ENCODE results near the gene KIF3A. TPM values are rescaled to one million over a fixed set of nuclear protein-coding genes. Genes with fewer than 3 reads are reported as not detected.
"Not testable (repeated sequence)": the region's sequence is repeated elsewhere in the genome, so short reads cannot be mapped to it uniquely, and the experiment has no call there.

The KIF3A gene
- polyA plus RNA-seq, 1 donor from 2014 or later = 11.1 TPM

DNA sequence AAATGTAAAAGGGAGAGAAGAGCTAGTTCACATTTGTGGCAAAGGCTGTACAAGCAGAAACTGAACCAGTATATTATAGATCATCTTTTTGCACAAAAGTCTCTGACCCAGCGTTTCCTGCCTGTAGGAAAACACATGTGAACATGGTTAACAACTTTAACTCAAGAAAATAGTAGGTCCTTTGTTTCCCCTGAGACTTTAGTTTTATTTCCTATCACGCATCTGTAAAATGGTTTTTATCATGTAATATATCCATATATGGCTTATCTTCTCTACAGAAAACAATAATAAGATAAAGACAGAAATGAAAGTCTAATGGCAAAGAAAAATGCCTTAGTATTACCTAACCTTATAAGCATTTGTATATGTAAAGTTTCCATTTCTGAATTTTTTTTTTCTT is 2.7 kb downstream of the KIF3A start:
- H3K27me3 Mint-ChIP-seq = no peaks in the 10 kb centered on the region
- H3K27ac Mint-ChIP-seq = no peak overlapping the region
- no peaks in the 10 kb centered on the region for H3K9me3 Mint-ChIP-seq
- peaks cover 7 to 18% (median 11%) of the 10 kb centered on the region in 3 donors for H3K4me1 Mint-ChIP-seq
- H3K4me3 Mint-ChIP-seq = peak overlapping the region in 1 of 4 donors; percentile 92
- peaks cover 2% of the 10 kb centered on the region for H3K36me3 Mint-ChIP-seq

DNA sequence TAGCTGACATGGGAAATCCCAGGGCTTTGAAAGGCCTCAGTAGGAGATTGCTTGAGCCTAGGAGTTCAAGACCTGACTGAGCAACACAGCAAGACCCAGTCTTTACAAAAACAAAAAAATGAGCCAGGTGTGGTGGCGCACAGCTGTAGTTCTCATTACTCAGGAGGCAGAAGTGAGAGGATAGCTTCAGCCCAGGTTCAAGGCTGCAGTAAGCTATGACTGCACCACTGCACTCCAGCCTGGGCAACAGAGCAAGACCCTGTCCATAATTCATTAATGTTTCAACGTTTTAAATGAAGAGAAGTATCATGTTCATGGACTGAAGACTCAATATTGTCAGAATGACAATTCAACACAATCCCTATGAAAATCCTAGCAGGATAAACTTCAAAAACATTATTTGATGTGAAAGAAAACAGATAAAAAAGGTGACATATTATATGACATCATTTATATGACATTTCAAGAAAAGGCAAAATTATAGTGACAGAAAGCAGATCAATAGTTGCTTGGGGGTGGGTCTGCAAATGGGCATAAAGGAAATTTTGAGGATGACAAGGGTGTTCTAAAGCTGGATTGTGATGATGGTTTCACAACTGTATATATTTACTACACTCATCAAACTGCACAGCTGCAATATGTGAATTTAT is 3.7 kb downstream of the KIF3A start:
- peak overlapping the region in 1 of 4 donors; percentile 22 for H3K4me3 Mint-ChIP-seq
- H3K36me3 Mint-ChIP-seq = peaks cover 2% of the 10 kb centered on the region
- no peaks in the 10 kb centered on the region for H3K9me3 Mint-ChIP-seq
- H3K27ac Mint-ChIP-seq = no peak overlapping the region
- no peaks in the 10 kb centered on the region for H3K27me3 Mint-ChIP-seq
- peaks cover 7 to 18% (median 11%) of the 10 kb centered on the region in 3 donors for H3K4me1 Mint-ChIP-seq

DNA sequence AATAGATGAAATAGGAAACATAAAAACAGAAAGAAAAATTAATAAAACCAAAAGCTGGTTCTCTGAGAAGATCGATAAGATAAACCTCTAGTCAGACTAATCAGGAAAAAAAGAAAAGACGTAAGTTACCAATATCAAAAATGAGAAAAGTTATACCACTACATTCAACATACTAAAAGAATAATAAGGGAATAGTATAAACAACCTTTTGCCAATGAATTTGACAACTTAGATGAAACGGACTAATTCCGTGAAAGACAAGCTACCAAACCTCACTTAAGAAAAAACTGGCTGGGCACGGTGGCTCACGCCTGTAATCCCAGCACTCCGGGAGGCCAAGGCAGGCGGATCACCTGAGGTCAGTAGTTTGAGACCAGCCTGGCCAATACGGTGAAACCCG is 7.5 kb downstream of the KIF3A start:
- H3K27ac Mint-ChIP-seq = no peak overlapping the region
- no peaks in the 10 kb centered on the region for H3K27me3 Mint-ChIP-seq
- no peaks in the 10 kb centered on the region for H3K4me1 Mint-ChIP-seq
- no peaks in the 10 kb centered on the region for H3K9me3 Mint-ChIP-seq
- H3K36me3 Mint-ChIP-seq = peaks cover 6% of the 10 kb centered on the region
- H3K4me3 Mint-ChIP-seq = no peak overlapping the region

DNA sequence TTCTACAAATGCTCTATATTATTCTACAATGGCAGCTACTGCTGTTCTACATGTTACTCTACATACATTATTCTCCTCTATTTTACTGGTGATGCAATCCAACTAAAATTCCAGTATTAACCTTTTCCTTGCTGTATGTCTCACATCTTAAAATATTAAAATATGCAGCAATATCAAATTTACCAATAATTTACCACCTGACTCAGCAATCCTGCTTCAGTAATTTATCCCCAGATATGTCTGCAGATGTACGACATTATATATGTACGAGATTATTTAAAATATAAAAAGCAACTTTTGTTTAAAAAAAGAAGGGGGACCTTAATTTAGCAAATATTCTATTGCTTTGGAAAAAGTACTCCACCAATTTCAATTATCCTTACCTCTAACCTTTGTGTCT is 11.6 kb downstream of the KIF3A start:
- Mint-ChIP-seq H3K27me3 (no peaks in the 10 kb centered on the region), H3K27ac (no peak overlapping the region), H3K9me3 (no peaks in the 10 kb centered on the region), H3K4me3 (no peak overlapping the region), H3K4me1 (no peaks in the 10 kb centered on the region), H3K36me3 (peaks cover 9% of the 10 kb centered on the region)

DNA sequence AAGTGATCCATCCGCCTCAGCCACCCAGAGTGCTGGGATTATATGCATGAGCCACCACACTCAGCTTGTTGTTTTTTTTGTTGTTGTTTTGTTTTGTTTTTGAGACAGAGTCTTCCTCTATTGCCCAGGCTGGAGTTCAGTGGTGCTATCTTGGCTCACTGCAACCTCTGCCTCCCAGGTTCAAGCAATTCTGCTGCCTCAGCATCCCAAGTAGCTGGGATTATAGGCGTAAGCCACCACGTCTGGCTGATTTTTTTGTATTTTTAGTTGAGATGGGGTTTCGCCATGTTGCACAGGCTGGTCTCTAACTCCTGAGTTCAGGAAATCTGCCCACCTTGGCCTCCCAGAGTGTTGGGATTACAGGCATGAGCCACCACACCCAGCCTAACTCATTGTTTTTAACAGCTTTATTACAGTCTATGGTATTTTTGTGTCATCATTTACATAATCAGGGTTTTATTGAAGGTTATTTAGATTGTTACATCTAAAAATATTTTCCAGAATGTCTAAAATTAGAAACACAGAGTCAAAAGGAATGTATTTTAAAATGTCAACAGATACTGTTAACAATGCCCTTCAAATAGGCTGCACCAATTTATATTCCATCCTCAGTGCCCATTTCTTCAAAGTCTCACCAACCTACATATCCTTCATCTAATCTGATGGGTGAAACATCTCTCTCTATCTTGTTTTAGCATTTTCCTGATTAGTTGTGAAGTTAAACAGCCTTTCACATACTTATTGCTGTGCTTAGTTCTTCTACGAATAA is 18.6 kb downstream of the KIF3A start:
- H3K27ac Mint-ChIP-seq = peak overlapping the region in 1 of 3 donors; percentile 71
- H3K4me1 Mint-ChIP-seq = peaks cover 0 to 2% (median 0%) of the 10 kb centered on the region in 3 donors
- peaks cover 4% of the 10 kb centered on the region for H3K36me3 Mint-ChIP-seq

DNA sequence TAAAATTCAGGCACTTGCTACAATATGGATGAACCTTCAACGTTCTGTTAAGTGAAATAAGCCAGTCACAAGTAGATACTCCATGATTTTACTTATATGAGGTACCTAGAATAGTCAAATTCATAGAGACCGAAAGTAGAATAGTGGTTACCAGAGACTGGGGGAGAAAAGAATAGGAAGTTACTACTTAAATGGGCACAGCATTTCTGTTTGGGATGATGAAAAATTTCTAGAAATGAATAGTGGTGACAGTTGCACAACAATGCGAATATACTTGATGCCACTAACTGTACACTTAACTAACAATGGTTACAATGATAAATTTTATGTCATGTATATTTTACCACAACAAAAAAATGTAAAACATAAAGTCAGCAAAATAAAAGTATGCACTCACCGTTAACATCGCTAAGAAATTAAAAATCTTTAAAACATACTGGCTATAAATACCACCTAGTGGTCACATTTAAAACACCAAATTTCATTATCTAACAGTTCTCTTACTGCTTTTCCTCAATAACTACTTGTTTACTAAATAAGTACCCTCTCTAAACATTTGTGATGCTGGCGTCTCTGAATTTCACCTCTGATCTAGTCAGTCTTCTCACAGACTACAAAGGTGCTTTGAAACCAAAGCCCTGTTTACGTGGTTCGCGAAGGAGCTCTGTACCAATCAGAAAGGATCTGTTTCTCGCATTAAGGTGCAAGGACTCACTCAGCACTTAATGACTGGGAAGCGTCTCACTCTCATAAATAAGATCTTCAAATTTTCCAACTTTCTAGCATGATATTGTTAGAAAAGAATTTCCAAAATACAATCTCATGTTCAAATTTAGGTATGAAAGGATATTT is 22.7 kb downstream of the KIF3A start:
- peak overlapping the region in 1 of 4 donors; percentile 23 for H3K4me3 Mint-ChIP-seq
- H3K27ac Mint-ChIP-seq = no peak overlapping the region
- H3K9me3 Mint-ChIP-seq = no peaks in the 10 kb centered on the region
- peaks cover 4% of the 10 kb centered on the region for H3K36me3 Mint-ChIP-seq
- no peaks in the 10 kb centered on the region for H3K27me3 Mint-ChIP-seq
- peaks cover 0 to 2% (median 0%) of the 10 kb centered on the region in 3 donors for H3K4me1 Mint-ChIP-seq

More for the DNA sequence above, 18.6 kb downstream of the KIF3A start:
- no peaks in the 10 kb centered on the region for H3K27me3 Mint-ChIP-seq
- no peak overlapping the region for H3K4me3 Mint-ChIP-seq
- H3K9me3 Mint-ChIP-seq = no peaks in the 10 kb centered on the region

DNA sequence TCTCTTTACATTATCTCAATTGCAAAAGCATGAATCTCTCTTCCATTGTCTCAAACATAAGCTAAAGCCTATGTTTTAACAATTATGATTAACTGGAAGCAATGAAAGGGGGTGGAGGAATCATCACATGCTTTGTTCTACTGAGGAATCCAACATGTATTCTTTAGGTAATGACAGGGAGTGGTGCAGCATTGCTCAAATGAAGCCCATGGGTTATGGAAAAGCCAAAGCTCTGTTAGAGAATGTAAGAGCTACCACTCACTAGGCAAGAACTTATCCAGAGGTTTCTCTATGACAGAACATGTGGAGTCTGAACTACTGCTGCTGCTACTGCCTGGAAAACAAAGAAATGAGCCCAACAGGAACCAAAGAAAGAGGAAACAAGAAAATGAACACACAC is 28.7 kb downstream of the KIF3A start:
- Mint-ChIP-seq H3K4me3 (no peak overlapping the region), H3K27me3 (no peaks in the 10 kb centered on the region), H3K9me3 (no peaks in the 10 kb centered on the region), H3K36me3 (peaks cover 6% of the 10 kb centered on the region), H3K4me1 (no peaks in the 10 kb centered on the region), H3K27ac (no peak overlapping the region)

DNA sequence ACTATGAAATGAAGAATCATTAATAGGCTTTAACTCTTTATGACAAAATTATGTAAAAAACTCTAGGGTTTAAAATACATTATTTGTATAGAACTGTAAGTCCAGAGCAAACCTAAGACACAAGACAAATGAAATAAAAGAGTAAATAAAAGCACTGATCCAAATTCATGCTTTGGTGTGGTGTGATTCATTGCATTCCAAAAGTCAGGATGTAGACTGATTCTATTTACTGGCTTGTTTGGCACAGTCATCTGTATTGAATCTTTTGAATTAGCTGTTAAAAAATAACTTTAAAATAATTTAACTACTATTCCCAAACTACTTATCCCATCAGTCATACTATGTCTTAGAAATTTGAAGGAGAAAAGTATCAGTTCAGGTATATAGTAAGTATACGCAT is 32.5 kb downstream of the KIF3A start:
- H3K36me3 Mint-ChIP-seq = peaks cover 8% of the 10 kb centered on the region

DNA sequence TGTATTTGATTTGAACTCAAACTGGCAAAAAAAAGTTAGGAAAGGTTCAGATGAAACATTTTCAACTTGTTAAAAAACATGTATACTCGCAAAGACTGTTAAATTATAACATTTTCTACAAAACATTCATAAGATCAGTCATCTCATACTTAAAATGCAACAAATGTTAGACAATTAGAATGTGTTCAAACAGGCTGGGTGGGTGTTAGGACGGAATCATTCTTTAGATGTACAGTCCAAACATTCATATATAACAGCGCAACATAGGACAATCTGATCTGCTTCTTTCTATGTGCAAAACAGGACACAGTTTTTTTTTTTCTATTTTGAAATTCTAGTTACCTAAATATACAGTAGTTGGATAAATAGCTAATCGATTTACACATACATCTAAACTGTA is 41.4 kb downstream of the KIF3A start:
- no peak overlapping the region for H3K27ac Mint-ChIP-seq
- H3K9me3 Mint-ChIP-seq = no peaks in the 10 kb centered on the region
- peaks cover 10% of the 10 kb centered on the region for H3K36me3 Mint-ChIP-seq
- no peaks in the 10 kb centered on the region for H3K4me1 Mint-ChIP-seq
- no peaks in the 10 kb centered on the region for H3K27me3 Mint-ChIP-seq
- H3K4me3 Mint-ChIP-seq = no peak overlapping the region

More for the DNA sequence above, 32.5 kb downstream of the KIF3A start:
- no peaks in the 10 kb centered on the region for H3K27me3 Mint-ChIP-seq
- no peak overlapping the region for H3K4me3 Mint-ChIP-seq
- H3K27ac Mint-ChIP-seq = no peak overlapping the region
- no peaks in the 10 kb centered on the region for H3K4me1 Mint-ChIP-seq
- no peaks in the 10 kb centered on the region for H3K9me3 Mint-ChIP-seq

DNA sequence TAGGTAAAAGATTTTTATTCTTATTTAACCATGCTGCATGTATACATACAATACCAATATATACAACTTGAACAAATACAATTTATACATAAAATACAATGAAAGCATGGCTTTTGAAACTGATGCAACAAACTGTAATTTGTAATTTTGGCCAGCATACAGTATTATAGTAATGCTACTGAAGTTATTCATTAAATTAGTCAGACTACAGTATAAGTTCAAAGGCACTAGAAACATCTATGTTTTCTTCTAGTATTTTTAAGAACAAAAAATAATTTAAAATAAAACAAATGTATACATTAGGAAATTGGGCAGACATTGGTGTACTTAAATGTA is 44.7 kb downstream of the KIF3A start:
- Mint-ChIP-seq H3K4me1 (peaks cover 0 to 10% (median 9%) of the 10 kb centered on the region in 3 donors), H3K27ac (no peak overlapping the region), H3K9me3 (no peaks in the 10 kb centered on the region)

DNA sequence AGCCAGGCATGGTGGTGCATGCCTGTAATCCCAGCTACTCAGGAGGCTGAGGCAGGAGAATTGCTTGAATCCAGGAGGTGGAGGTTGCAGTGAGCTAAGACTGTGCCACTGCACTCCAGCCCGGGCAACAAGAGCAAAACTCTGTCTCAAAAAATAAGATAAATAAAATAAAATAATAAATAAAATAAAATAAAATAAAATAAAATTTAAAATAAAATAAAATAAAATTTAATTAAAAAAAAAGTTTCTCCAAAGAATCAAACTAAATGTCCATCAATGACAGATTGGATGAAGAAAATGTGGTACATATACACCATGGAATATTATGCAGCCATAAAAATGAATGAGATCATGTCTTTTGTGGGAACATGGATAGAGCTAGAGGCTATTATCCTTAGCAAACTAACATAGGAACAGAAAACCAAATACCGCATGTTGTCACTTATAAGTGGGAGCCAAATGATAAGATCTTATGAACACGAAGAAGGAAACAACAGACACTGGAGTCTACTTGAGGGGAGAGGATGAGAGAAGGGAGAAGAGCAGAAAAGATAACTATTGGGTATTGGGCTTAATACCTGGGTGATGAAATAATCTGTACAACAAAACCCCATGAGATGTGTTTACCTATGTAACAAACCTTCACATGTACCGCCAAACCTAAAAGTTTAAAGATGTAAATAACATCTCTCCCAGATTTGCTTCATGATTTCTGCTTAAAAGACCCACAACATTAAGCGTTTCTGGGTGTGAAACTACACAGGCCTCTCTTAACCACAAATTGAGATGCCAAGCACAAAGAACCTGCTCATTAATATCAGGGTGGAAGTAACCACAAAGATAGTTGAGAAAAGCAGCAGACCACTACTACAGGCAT is 45.4 kb downstream of the KIF3A start:
- H3K9me3 Mint-ChIP-seq, H3K27ac Mint-ChIP-seq, H3K4me3 Mint-ChIP-seq, H3K27me3 Mint-ChIP-seq: not testable (repeated sequence)
- H3K36me3 Mint-ChIP-seq = peaks cover 12% of the 10 kb centered on the region
- H3K4me1 Mint-ChIP-seq = peaks cover 0 to 10% (median 9%) of the 10 kb centered on the region in 3 donors

More for the DNA sequence above, 44.7 kb downstream of the KIF3A start:
- H3K4me3 Mint-ChIP-seq = no peak overlapping the region
- no peaks in the 10 kb centered on the region for H3K27me3 Mint-ChIP-seq
- peaks cover 12% of the 10 kb centered on the region for H3K36me3 Mint-ChIP-seq

DNA sequence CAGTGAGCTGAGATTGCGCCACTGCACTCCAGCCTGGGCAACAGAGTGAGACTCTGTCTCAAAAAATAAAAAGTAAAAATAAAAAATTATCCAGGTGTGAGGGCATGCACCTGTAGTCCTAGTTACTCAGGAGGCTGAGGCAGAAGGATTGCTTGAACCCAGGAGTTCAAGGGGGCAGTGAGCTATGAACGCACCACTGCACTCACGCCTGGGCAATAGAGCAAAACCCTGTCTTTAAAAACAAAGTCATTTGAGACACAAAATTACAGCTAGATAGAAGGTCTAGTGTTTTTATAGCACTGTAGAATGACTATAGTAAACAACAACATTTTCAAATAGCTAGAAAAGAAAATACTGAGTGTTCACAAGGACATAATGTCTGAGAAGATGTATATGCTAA is 47.2 kb downstream of the KIF3A start:
- Mint-ChIP-seq H3K9me3 (no peaks in the 10 kb centered on the region), H3K4me3 (no peak overlapping the region), H3K27me3 (no peaks in the 10 kb centered on the region), H3K27ac (no peak overlapping the region), H3K4me1 (peaks cover 0 to 10% (median 9%) of the 10 kb centered on the region in 3 donors), H3K36me3 (peaks cover 13% of the 10 kb centered on the region)

DNA sequence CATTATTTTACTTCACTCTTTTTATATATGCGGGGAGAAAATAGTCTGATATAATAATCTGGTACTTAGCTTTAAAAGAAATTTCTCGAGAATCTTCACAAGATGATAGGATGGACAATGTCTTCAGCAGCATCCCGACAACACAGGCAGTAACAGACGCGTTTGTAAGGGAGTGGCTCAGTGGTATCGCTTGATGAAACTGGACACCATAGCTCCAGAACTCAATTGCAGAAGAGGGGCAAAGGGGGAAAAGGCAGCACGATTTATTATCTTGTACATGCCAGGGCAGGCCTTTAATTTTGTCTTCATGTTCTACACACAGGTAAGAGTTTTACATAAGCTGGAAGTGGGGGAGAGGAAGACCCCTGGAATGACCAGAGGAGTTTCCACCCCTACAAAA is 47.8 kb downstream of the KIF3A start:
- Mint-ChIP-seq H3K4me3 (peak overlapping the region in 1 of 4 donors; percentile 55), H3K27ac (peak overlapping the region in 1 of 3 donors; percentile 0), H3K4me1 (peaks cover 0 to 10% (median 9%) of the 10 kb centered on the region in 3 donors), H3K9me3 (no peaks in the 10 kb centered on the region), H3K36me3 (peaks cover 11% of the 10 kb centered on the region), H3K27me3 (no peaks in the 10 kb centered on the region)

DNA sequence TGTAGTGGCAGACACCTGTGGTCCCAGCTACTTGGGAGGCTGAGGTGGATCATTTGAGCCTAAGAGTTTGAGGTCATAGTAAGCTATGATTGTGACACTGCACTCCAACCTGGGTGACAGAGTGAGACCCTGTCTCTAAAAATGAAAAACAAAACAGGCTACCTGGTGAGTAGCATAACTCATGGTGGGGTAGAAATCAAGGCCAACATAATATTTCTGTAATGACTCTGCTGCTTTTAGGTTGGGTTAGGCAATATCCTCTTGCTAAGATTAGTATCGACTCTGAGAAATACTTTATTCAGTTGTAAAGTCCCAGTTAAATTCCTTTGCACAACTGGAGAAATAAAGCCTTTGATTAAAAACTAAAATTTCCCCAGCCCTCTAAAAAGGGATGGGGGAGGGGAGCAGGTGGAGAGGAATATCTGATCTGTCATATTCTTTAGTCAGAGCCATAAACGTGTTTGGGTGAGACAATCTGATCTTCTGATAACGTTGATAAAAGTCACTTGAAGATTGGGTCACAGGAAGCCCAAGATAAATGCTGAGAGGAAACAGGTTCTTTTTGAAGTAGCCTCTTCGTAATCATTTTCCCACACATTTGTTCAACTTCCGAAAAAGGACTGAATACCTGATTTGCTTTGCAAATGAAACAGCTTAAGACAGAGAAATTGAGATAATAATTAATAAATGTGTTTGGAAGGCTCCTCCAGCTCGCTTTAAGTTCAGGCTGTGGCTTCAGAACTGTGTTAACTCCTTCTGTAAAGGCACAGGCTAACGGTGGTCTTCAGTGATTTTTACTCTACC is 48.6 kb downstream of the KIF3A start:
- Mint-ChIP-seq H3K4me1 (peaks cover 0 to 10% (median 9%) of the 10 kb centered on the region in 3 donors), H3K4me3 (peak overlapping the region in 1 of 4 donors; percentile 63), H3K27me3 (no peaks in the 10 kb centered on the region), H3K27ac (no peak overlapping the region), H3K9me3 (no peaks in the 10 kb centered on the region), H3K36me3 (peaks cover 10% of the 10 kb centered on the region)

Measured in IgD-negative memory B cell (primary cell).